Mammary microvascular endothelial cell (primary cell): ENCODE measurements around the gene GPR18. TPM values are rescaled to one million over a fixed set of nuclear protein-coding genes. Genes with fewer than 3 reads are reported as not detected.

Source experiments
- total RNA-seq: library from RNA; depleted of rRNA; stranded (reverse); fragments of >200 nt; gene quantifications from 2 replicates; pipeline ENCODE4 v1.2.3, GENCODE V29; 2015

Gene GPR18
- total RNA-seq: not detected in 2 replicates

GRCh38 chr13:99258210-99258860, at the start of gene GPR18:
Gene GPR18, minus strand, starts transcription at chr13:99258379. Its CDS starts 2,507 bp downstream, at chr13:99255872.

GRCh38 chr13:99307247-99307646, 49.1 kb upstream of the GPR18 start, which contains the start of gene GPR183:
Gene GPR183, minus strand, starts transcription at chr13:99307399. Its CDS starts 11,254 bp downstream, at chr13:99296145.

Other genes starting within 250 kb of the GPR18 start
- 38.8 and 39.2 TPM in 2 replicates for gene UBAC2, start 57.5 kb downstream of the GPR18 start, total RNA-seq
- gene GPR183, start 49.0 kb upstream of the GPR18 start, total RNA-seq: 0.05 TPM in 1 of 2 replicates, not detected in the other
- 99.9 and 100.0 TPM in 2 replicates for gene TM9SF2, start 243.1 kb upstream of the GPR18 start, total RNA-seq